ENCODE data around the gene UNG. TPM values are rescaled to one million over a fixed set of nuclear protein-coding genes. Genes with fewer than 3 reads are reported as not detected.
"Not testable (repeated sequence)": the region's sequence is repeated elsewhere in the genome, so short reads cannot be mapped to it uniquely, and the experiment has no call there.

UNG gene
- total RNA-seq: 10 to 100 TPM in 3 of 4 donors, 1 to 10 TPM in 1; 6.7 to 29.4 (median 20.9) TPM

- Histone ChIP-seq H3K27me3 (no peaks in the 10 kb centered on the region), H3K27ac (peak within 1 kb of the TSS; percentile 92 to 96 (median 94)), H3K4me1 (peaks cover 19 to 40% (median 26%) of the 10 kb centered on the region in 4 donors), H3K36me3 (no peaks in the 10 kb centered on the region), H3K9me3 (no peaks in the 10 kb centered on the region), H3K4me3 (peak within 1 kb of the TSS; percentile 55 to 98 (median 68))
- TF ChIP-seq CTCF (IDR thresholded peaks at IDR 0.05): no peak
- TF ChIP-seq POLR2A (IDR thresholded peaks at IDR 0.05): no peak
- TF ChIP-seq POLR2AphosphoS5 (IDR thresholded peaks at IDR 0.05): no peak
- TF ChIP-seq EP300 (IDR thresholded peaks at IDR 0.05; ENCODE audit: low read depth): no peak
- intact Hi-C loops (cut with DNase I; ENCODE audit: low total_unique reads) (no loop called here), in situ Hi-C loops (cut with MboI; ENCODE audit: low pct_ligation_motif_present in 1 of 4, low pct_unique_long_range_greater_than_20kb in 1 of 4, low sequenced_read_pairs in 3 of 4) (loop anchor here in 2 of 4 donors (10.0 to 25.0 kb wide), 3 partner anchors 143 to 535 kb away; partner anchors contain the start of genes ISCU (in 2 of the 2) and SART3 (in 2 of the 2))
- 1% methylated on average over 53 of the region's 71 CpGs; no CpG with 5 or more reads in 1 of the 2 donors for WGBS, 2 donors (ENCODE audit: low coverage in 1 of 2)
- peak; percentile 98 for DNase-seq
Measured at GRCh38 chr12:109097435-109098182, at the start of gene UNG. Gene UNG (plus strand): TSS chr12:109097597. CDS start chr12:109097680, 83 bp downstream.

GRCh38 chr12:109048706-109049105 is 48.7 kb upstream of the UNG start:
- H3K27me3 ChIP-seq; DNase-seq; H3K36me3 ChIP-seq; H3K4me3 ChIP-seq; H3K9me3 ChIP-seq; intact Hi-C loops (cut with DNase I; ENCODE audit: low total_unique reads); in situ Hi-C loops (cut with MboI; ENCODE audit: low pct_ligation_motif_present in 1 of 4, low pct_unique_long_range_greater_than_20kb in 1 of 4, low sequenced_read_pairs in 3 of 4): not testable (repeated sequence)
- Histone ChIP-seq H3K27ac (peak overlapping the region in 3 of 4 donors; percentile 57 to 64 (median 61)), H3K4me1 (peaks cover 8 to 23% (median 12%) of the 10 kb centered on the region in 4 donors)
- WGBS, 2 donors (ENCODE audit: low coverage in 1 of 2): 56 to 77% methylated on average over 3 of the region's 3 CpGs

DNA sequence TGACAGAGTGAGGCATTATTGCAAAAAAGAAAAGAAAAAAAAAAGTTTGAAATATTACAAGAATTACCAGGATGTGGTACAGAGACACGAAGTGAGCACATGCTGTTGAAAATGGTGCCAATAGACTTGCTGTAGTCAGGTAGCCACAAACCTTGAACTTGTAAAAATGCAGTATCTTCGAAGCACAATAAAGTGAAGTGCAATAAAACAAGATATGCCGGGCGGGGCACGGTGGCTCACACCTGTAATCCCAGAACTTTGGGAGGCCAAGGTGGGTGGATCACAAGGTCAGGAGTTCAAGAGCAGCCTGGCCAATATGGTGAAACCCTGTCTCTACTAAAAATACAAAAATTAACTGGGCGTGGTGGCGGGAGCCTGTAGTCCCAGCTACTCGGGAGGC is 47.6 kb upstream of the UNG start:
- DNase-seq: peak; percentile 51
- peaks cover 14 to 34% (median 17%) of the 10 kb centered on the region in 4 donors for H3K4me1 ChIP-seq
- in situ Hi-C loops (cut with MboI; ENCODE audit: low pct_ligation_motif_present in 1 of 4, low pct_unique_long_range_greater_than_20kb in 1 of 4, low sequenced_read_pairs in 3 of 4); H3K4me3 ChIP-seq; intact Hi-C loops (cut with DNase I; ENCODE audit: low total_unique reads); H3K9me3 ChIP-seq; H3K36me3 ChIP-seq; H3K27me3 ChIP-seq: not testable (repeated sequence)
- 57 to 61% methylated on average over 6 to 8 of the region's 8 CpGs for WGBS, 2 donors (ENCODE audit: low coverage in 1 of 2)
- H3K27ac ChIP-seq: peak overlapping the region; percentile 9 to 64 (median 59)

- Histone ChIP-seq H3K4me1 (peaks cover 14 to 36% (median 17%) of the 10 kb centered on the region in 4 donors), H3K4me3 (peak overlapping the region in 3 of 4 donors; percentile 76 to 100 (median 78)), H3K9me3 (no peaks in the 10 kb centered on the region), H3K27ac (peak overlapping the region; percentile 90 to 96 (median 92)), H3K27me3 (no peaks in the 10 kb centered on the region), H3K36me3 (no peaks in the 10 kb centered on the region)
- no peak for DNase-seq
- WGBS, 2 donors (ENCODE audit: low coverage in 1 of 2): 12 to 20% methylated on average over 3 to 6 of the region's 6 CpGs
- in situ Hi-C loops (cut with MboI; ENCODE audit: low pct_ligation_motif_present in 1 of 4, low pct_unique_long_range_greater_than_20kb in 1 of 4, low sequenced_read_pairs in 3 of 4) (no loop called here), intact Hi-C loops (cut with DNase I; ENCODE audit: low total_unique reads) (loop anchor here (2.0 kb wide), 2 partner anchors 323 to 491 kb away; partner anchors contain the start of gene SART3)
- no peak for TF ChIP-seq CTCF (IDR thresholded peaks at IDR 0.05)
- TF ChIP-seq EP300 (IDR thresholded peaks at IDR 0.05; ENCODE audit: low read depth): no peak
- no peak for TF ChIP-seq POLR2A (IDR thresholded peaks at IDR 0.05)
- no peak for TF ChIP-seq POLR2AphosphoS5 (IDR thresholded peaks at IDR 0.05)
Measured at GRCh38 chr12:109052097-109052413, 45.3 kb upstream of the UNG start.
